PC-3 (cell line): ENCODE measurements around the gene EXD1. TPM values are rescaled to one million over a fixed set of nuclear protein-coding genes. Genes with fewer than 3 reads are reported as not detected.

Source experiments
- ATAC-seq: fragments of 200-7000 bp; cut with Tn5 transposase; 2 replicates; pipeline ENCODE4 v1.9.1; 2020; ENCODE audit warnings: mild to moderate bottlenecking, moderate library complexity
- BruUV-seq: library from RNA; stranded (reverse); fragments of 400-500 nt; replicated peaks from 2 replicates; lab custom pipeline; 2021; lab: Mats Ljungman, UMichigan
- CTCF ChIA-PET: fragments of 300-600 bp; sonication (Branson Sonifier 250); formaldehyde crosslinking; loops from one replicate; lab custom pipeline; 2022; ENCODE audit warnings: antibody characterized with exemption; lab: Charles Lee
- POLR2A ChIA-PET: fragments of 300-600 bp; sonication (Branson Sonifier 250); formaldehyde crosslinking; loops from one replicate; lab custom pipeline; 2022; ENCODE audit warnings: antibody characterized with exemption; ENCODE audit not compliant: unreplicated experiment; lab: Charles Lee
- DNase-seq: peaks from one replicate; pipeline ENCODE4 v3.0.0-alpha.2; 2015
- H2AFZ ChIP-seq: fragments of 300-600 bp; sonication (generic); 2 replicates; pipeline ENCODE4 v1.6.0; 2016; ENCODE audit warnings: antibody characterized with exemption, low read length
- H3F3A ChIP-seq: fragments of 300-600 bp; sonication (generic); one replicate; pipeline ENCODE4 v1.6.0; 2017; ENCODE audit warnings: antibody characterized with exemption, low read length, control low read depth, mild to moderate bottlenecking; ENCODE audit not compliant: unreplicated experiment
- H3K27ac ChIP-seq: fragments of 300-600 bp; sonication (generic); 2 replicates; pipeline ENCODE4 v1.5.1; 2016; ENCODE audit warnings: mild to moderate bottlenecking, low read length
- H3K27me3 ChIP-seq: fragments of 300-600 bp; sonication (generic); 2 replicates; pipeline ENCODE4 v1.6.1; 2016; ENCODE audit warnings: low read length, mixed read lengths
- H3K36me3 ChIP-seq: fragments of 300-600 bp; sonication (generic); 2 replicates; pipeline ENCODE4 v1.6.1; 2016; ENCODE audit warnings: low read depth, mixed run types, low read length, mixed read lengths
- H3K4me1 ChIP-seq: fragments of 300-600 bp; sonication (generic); 2 replicates; pipeline ENCODE4 v1.5.1; 2016; ENCODE audit warnings: low read length; ENCODE audit not compliant: insufficient read depth
- H3K4me2 ChIP-seq: fragments of 300-600 bp; sonication (generic); 2 replicates; pipeline ENCODE4 v1.6.0; 2016; ENCODE audit warnings: low read length
- H3K4me3 ChIP-seq: fragments of 300-600 bp; sonication (generic); 2 replicates; pipeline ENCODE4 v1.5.1; 2016; ENCODE audit warnings: mild to moderate bottlenecking, low read length, mixed read lengths
- H3K79me2 ChIP-seq: fragments of 300-600 bp; sonication (generic); 2 replicates; pipeline ENCODE4 v1.6.1; 2017; ENCODE audit warnings: low read length, mixed read lengths
- H3K9ac ChIP-seq: fragments of 300-600 bp; sonication (generic); 2 replicates; pipeline ENCODE4 v1.6.0; 2016; ENCODE audit warnings: mild to moderate bottlenecking, low read length
- H3K9me2 ChIP-seq: fragments of 300-600 bp; sonication (generic); replicated peaks from 2 replicates; pipeline ENCODE4 v1.6.1; 2016; ENCODE audit warnings: mixed run types, low read length, mixed read lengths
- H3K9me3 ChIP-seq: fragments of 300-600 bp; sonication (generic); 2 replicates; pipeline ENCODE4 v1.6.1; 2016; ENCODE audit warnings: low read length, mixed read lengths
- H4K20me1 ChIP-seq: fragments of 300-600 bp; sonication (generic); 2 replicates; pipeline ENCODE4 v1.6.1; 2016; ENCODE audit warnings: low read length, mixed read lengths
- CTCF ChIP-seq: fragments of 300-600 bp; sonication (generic); conservative IDR thresholded peaks from 2 replicates; pipeline ENCODE4 v1.5.1; 2017; ENCODE audit warnings: antibody characterized with exemption, low read depth, mild to moderate bottlenecking, low read length
- EZH2 ChIP-seq: fragments of 300-600 bp; sonication (generic); IDR thresholded peaks from one replicate; pipeline ENCODE4 v1.6.1; 2017; ENCODE audit warnings: antibody characterized with exemption, mild to moderate bottlenecking, low read length; ENCODE audit not compliant: unreplicated experiment
- EZH2phosphoT487 ChIP-seq: fragments of 300-600 bp; sonication (generic); IDR thresholded peaks from 2 replicates; pipeline ENCODE4 v1.6.1; 2018; ENCODE audit warnings: mild to moderate bottlenecking, antibody characterized with exemption, low read length, borderline replicate concordance
- intact Hi-C: fragments of 100-400 bp; cut with micrococcal nuclease; formaldehyde crosslinking; loops from 2 replicates; pipeline ENCODE4 v1.9.0; 2023
- total RNA-seq: library from RNA; depleted of rRNA; stranded (reverse); fragments of >200 nt; gene quantifications from 2 replicates; pipeline ENCODE4 v1.2.3, GENCODE V29; 2014

The EXD1 gene
- total RNA-seq, 1 experiment from 2014 or later = not detected

GRCh38 chr15:41259546-41260189, 29.1 kb upstream of the EXD1 start:
- no peak overlapping the region for H2AFZ ChIP-seq
- H3K27me3 ChIP-seq = no peaks in the 10 kb centered on the region
- TF ChIP-seq EZH2 (no peak), EZH2phosphoT487 (no peak), CTCF (no peak)
- peaks cover 9% of the 10 kb centered on the region; the same call in 1 of the 2 replicates for H3K36me3 ChIP-seq
- no peak for DNase-seq
- ChIA-PET POLR2A (interaction anchor here (0.7 kb wide), 1 partner anchor 8 kb away, joined by 4 read pairs; no protein-coding TSS in a partner anchor), CTCF (no interaction called here)
- no peaks in the 10 kb centered on the region for H4K20me1 ChIP-seq
- intact Hi-C loops = loop anchor here (2.0 kb wide), 1 partner anchor 27 kb away; no protein-coding TSS in a partner anchor
- H3F3A ChIP-seq = no peaks in the 10 kb centered on the region
- H3K4me1 ChIP-seq = peaks cover 37% of the 10 kb centered on the region
- H3K9ac ChIP-seq = no peak overlapping the region
- H3K4me2 ChIP-seq = peak overlapping the region; percentile 74
- ATAC-seq = no peak
- BruUV-seq = TSS peak; percentile 53
- no peaks in the 10 kb centered on the region for H3K9me3 ChIP-seq
- no peaks in the 10 kb centered on the region for H3K9me2 ChIP-seq
- no peaks in the 10 kb centered on the region for H3K79me2 ChIP-seq
- H3K27ac ChIP-seq = peak overlapping the region; percentile 77
- peak overlapping the region; percentile 8; the same call in 1 of the 2 replicates for H3K4me3 ChIP-seq

- intact Hi-C loops = loop anchor here (2.0 kb wide), 1 partner anchor 26 kb away; no protein-coding TSS in a partner anchor
- H3K4me3 ChIP-seq = peak overlapping the region; percentile 32
- DNase-seq = peak; percentile 91
- H4K20me1 ChIP-seq = no peaks in the 10 kb centered on the region
- H3K27me3 ChIP-seq = no peaks in the 10 kb centered on the region
- ATAC-seq = peak; percentile 97
- H2AFZ ChIP-seq = peak overlapping the region; percentile 32
- H3K4me1 ChIP-seq = peaks cover 37% of the 10 kb centered on the region
- H3K9me3 ChIP-seq = no peaks in the 10 kb centered on the region
- CTCF ChIA-PET = no interaction called here
- H3K36me3 ChIP-seq = peaks cover 9% of the 10 kb centered on the region; the same call in 1 of the 2 replicates
- no peaks in the 10 kb centered on the region for H3K79me2 ChIP-seq
- peak overlapping the region; percentile 77 for H3K27ac ChIP-seq
- POLR2A ChIA-PET = interaction anchor here (0.6 to 0.7 kb wide), 3 partner anchors 9 to 46 kb away, joined by 3 to 4 read pairs (median 3); no protein-coding TSS in a partner anchor
- TF ChIP-seq CTCF = no peak
- TF ChIP-seq EZH2phosphoT487 = no peak
- TF ChIP-seq EZH2 = no peak
- peak overlapping the region; percentile 74 for H3K4me2 ChIP-seq
- H3F3A ChIP-seq = no peaks in the 10 kb centered on the region
- H3K9me2 ChIP-seq = no peaks in the 10 kb centered on the region
- no TSS peak for BruUV-seq
- H3K9ac ChIP-seq = peak overlapping the region; percentile 30
Observed at GRCh38 chr15:41258750-41259471, 28.4 kb upstream of the EXD1 start.
